ENCODE data around the gene CDC42BPB.
A peak's percentile ranks its signal among the peaks of the same experiment; 100 is the strongest.

CDC42BPB gene

GRCh38 chr14:102924632-102925588 is 132.4 kb downstream of the CDC42BPB start:
- no peak for DNase-seq

- DNase-seq = no peak
These were observed 133.3 kb downstream of the CDC42BPB start for GRCh38 chr14:102923925-102924486.

- DNase-seq = no peak
These were observed 134.0 kb downstream of the CDC42BPB start for GRCh38 chr14:102923201-102923924.

- DNase-seq = no peak
These were observed 134.7 kb downstream of the CDC42BPB start, which contains the start of gene AMN for GRCh38 chr14:102922490-102923200. TSS of gene AMN (plus strand) at chr14:102922663. CDS start at chr14:102922689, 26 bp downstream.

GRCh38 chr14:102920998-102921304 is 136.4 kb downstream of the CDC42BPB start:
- DNase-seq = no peak

GRCh38 chr14:102920273-102920997 is 136.9 kb downstream of the CDC42BPB start:
- no peak for DNase-seq

GRCh38 chr14:102918438-102918837 is 138.9 kb downstream of the CDC42BPB start:
- no peak for DNase-seq

- peak; percentile 41 for DNase-seq
These were observed 139.7 kb downstream of the CDC42BPB start for GRCh38 chr14:102917469-102918211.

- DNase-seq = no peak
These were observed 140.3 kb downstream of the CDC42BPB start for GRCh38 chr14:102917056-102917385.

- DNase-seq = no peak
These were observed 140.8 kb downstream of the CDC42BPB start for GRCh38 chr14:102916347-102917055.

- no peak for DNase-seq
These were observed 141.8 kb downstream of the CDC42BPB start for GRCh38 chr14:102915292-102916110.

- DNase-seq = no peak
These were observed 142.7 kb downstream of the CDC42BPB start for GRCh38 chr14:102914474-102915291.

GRCh38 chr14:102913341-102914211 is 143.8 kb downstream of the CDC42BPB start:
- no peak for DNase-seq

- DNase-seq = no peak
These were observed 145.2 kb downstream of the CDC42BPB start for GRCh38 chr14:102911991-102912761.

GRCh38 chr14:102911541-102911951 is 145.8 kb downstream of the CDC42BPB start:
- DNase-seq = no peak

- no peak for DNase-seq
These were observed 146.9 kb downstream of the CDC42BPB start for GRCh38 chr14:102910442-102910841.

GRCh38 chr14:102909911-102910310 is 147.4 kb downstream of the CDC42BPB start:
- DNase-seq = no peak
